Esophagus muscularis mucosa (tissue), 4 donors: ENCODE data around the gene MAFB. TPM values are rescaled to one million over a fixed set of nuclear protein-coding genes. Genes with fewer than 3 reads are reported as not detected.

Source experiments
- DNase-seq: peaks from one replicate; pipeline ENCODE4 v3.0.0-alpha.2; 2017; ENCODE audit errors: extremely low spot score
- H3K27ac ChIP-seq, 4 donors: fragments of 200-600 bp; sonication (generic); replicated peaks in 1 of 4; 1 replicate in 3 of 4; 2 replicates in 1 of 4; pipeline ENCODE4 v1.5.1; 2016 to 2019; ENCODE audit warnings: mild to moderate bottlenecking in 1 of 4
- H3K27me3 ChIP-seq, 4 donors: fragments of 200-600 bp; sonication (generic); one replicate each; pipeline versions ENCODE4 v1.5.1 to v1.6.0; 2016 to 2019
- H3K36me3 ChIP-seq, 4 donors: fragments of 200-600 bp; sonication (generic); one replicate each; pipeline ENCODE4 v1.5.1; 2016 to 2019
- H3K4me1 ChIP-seq, 4 donors: fragments of 200-600 bp; sonication (generic); one replicate each; pipeline ENCODE4 v1.5.1; 2016 to 2019
- H3K4me3 ChIP-seq, 4 donors: fragments of 200-600 bp; sonication (generic); 1 replicate in 2 of 4; 2 replicates in 2 of 4; pipeline ENCODE4 v1.5.1; 2016 to 2019; ENCODE audit warnings: mild to moderate bottlenecking in 4 of 4, moderate library complexity in 1 of 4
- H3K9me3 ChIP-seq, 4 donors: fragments of 200-600 bp; sonication (generic); 1 replicate in 3 of 4; 2 replicates in 1 of 4; pipeline ENCODE4 v1.5.1; 2016 to 2019
- CTCF ChIP-seq, 3 experiments: fragments of 200-600 bp in 2 of 3; fragments of 450-650 bp in 1 of 3; sonication (generic) in 2 of 3; IDR thresholded peaks; one replicate each; pipeline ENCODE4 v1.5.1; 2017 to 2019; ENCODE audit warnings: antibody characterized with exemption in 3 of 3, mild to moderate bottlenecking in 2 of 3, moderate library complexity in 1 of 3
- EP300 ChIP-seq: sonication (generic); formaldehyde crosslinking; IDR thresholded peaks from one replicate; pipeline ENCODE4 v1.6.1; 2017; ENCODE audit warnings: antibody characterized with exemption
- POLR2A ChIP-seq: fragments of 450-650 bp; IDR thresholded peaks from one replicate; pipeline ENCODE4 v1.6.1; 2017; ENCODE audit warnings: antibody characterized with exemption, moderate library complexity, mild to moderate bottlenecking, low read depth
- POLR2AphosphoS5 ChIP-seq, 2 donors: sonication (generic); formaldehyde crosslinking; IDR thresholded peaks; one replicate each; pipeline ENCODE4 v1.6.1; 2017; ENCODE audit warnings: antibody characterized with exemption in 2 of 2
- WGBS: methylation state at CpG from one replicate; pipeline ENCODE4 v1.1.5; 2018; 5-methylcytosine and 5-hydroxymethylcytosine counted together
- intact Hi-C: fragments of 100-400 bp; cut with DNase I; formaldehyde crosslinking; loops from one replicate; pipeline ENCODE4 v1.15.1; 2023
- total RNA-seq, 4 donors: library from RNA; depleted of rRNA; stranded (reverse); fragments of >200 nt; gene quantifications; one replicate each; pipeline versions ENCODE4 v1.1.0 to v1.2.1, GENCODE V29; 2016

MAFB gene
- total RNA-seq, 4 donors from 2014 or later, result 34.6 to 77.5 (median 37.3) TPM

DNA sequence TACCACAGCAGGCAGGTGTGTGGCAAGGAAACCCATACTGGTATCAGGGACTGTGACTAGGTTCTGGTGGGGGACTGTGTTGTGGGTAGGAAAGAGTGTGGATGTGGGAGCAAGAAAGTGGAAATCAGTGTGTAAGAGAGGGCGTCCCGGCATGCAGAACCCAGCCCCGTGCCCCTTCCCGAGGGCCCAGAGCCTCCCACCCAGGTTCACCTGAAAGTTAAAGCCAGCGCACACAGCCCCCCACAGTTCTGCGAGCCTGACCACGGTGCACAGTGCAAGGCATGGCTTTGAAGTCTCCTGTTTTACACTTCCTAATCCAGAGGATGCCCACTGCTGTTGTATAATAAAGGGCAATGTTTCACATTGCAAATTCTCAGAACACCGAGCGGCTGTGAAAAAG lies 22.7 kb downstream of the MAFB start:
- no peaks in the 10 kb centered on the region for H3K36me3 ChIP-seq
- H3K4me3 ChIP-seq, result no peak overlapping the region
- no peak for DNase-seq
- WGBS, result 94% methylated on average over 9 of the region's 9 CpGs
- no peaks in the 10 kb centered on the region for H3K27me3 ChIP-seq
- H3K27ac ChIP-seq, result no peak overlapping the region
- TF ChIP-seq CTCF (IDR thresholded peaks at IDR 0.05) (no peak), POLR2AphosphoS5 (IDR thresholded peaks at IDR 0.05) (no peak), EP300 (no peak), POLR2A (no peak)
- H3K4me1 ChIP-seq, result no peaks in the 10 kb centered on the region
- no peaks in the 10 kb centered on the region for H3K9me3 ChIP-seq
- intact Hi-C loops, result no loop called here

- Histone ChIP-seq H3K4me1 (no peaks in the 10 kb centered on the region), H3K27ac (no peak overlapping the region), H3K9me3 (no peaks in the 10 kb centered on the region), H3K4me3 (no peak overlapping the region), H3K36me3 (no peaks in the 10 kb centered on the region), H3K27me3 (no peaks in the 10 kb centered on the region)
- DNase-seq, result no peak
- intact Hi-C loops, result no loop called here
- 94% methylated on average over 5 of the region's 5 CpGs for WGBS
- no peak for TF ChIP-seq POLR2AphosphoS5 (IDR thresholded peaks at IDR 0.05)
- no peak for TF ChIP-seq EP300
- TF ChIP-seq CTCF (IDR thresholded peaks at IDR 0.05), result no peak
- no peak for TF ChIP-seq POLR2A
Measured at GRCh38 chr20:40664891-40665290, 24.1 kb downstream of the MAFB start.

- H3K27ac ChIP-seq, result no peak overlapping the region
- DNase-seq, result no peak
- no peak overlapping the region for H3K4me3 ChIP-seq
- H3K27me3 ChIP-seq, result no peaks in the 10 kb centered on the region
- intact Hi-C loops, result no loop called here
- WGBS, result 81% methylated on average over 7 of the region's 14 CpGs
- no peaks in the 10 kb centered on the region for H3K9me3 ChIP-seq
- TF ChIP-seq POLR2A (no peak), CTCF (IDR thresholded peaks at IDR 0.05) (no peak), POLR2AphosphoS5 (IDR thresholded peaks at IDR 0.05) (no peak), EP300 (no peak)
- H3K36me3 ChIP-seq, result no peaks in the 10 kb centered on the region
- no peaks in the 10 kb centered on the region for H3K4me1 ChIP-seq
Measured at GRCh38 chr20:40663991-40664880, 24.8 kb downstream of the MAFB start.

GRCh38 chr20:40663304-40663790 lies 25.7 kb downstream of the MAFB start:
- Histone ChIP-seq H3K9me3 (no peaks in the 10 kb centered on the region), H3K36me3 (no peaks in the 10 kb centered on the region), H3K4me3 (no peak overlapping the region), H3K27me3 (no peaks in the 10 kb centered on the region), H3K27ac (no peak overlapping the region), H3K4me1 (no peaks in the 10 kb centered on the region)
- intact Hi-C loops, result no loop called here
- no peak for DNase-seq
- WGBS, result 72% methylated on average over 9 of the region's 9 CpGs
- TF ChIP-seq EP300 (no peak), CTCF (IDR thresholded peaks at IDR 0.05) (no peak), POLR2A (no peak), POLR2AphosphoS5 (IDR thresholded peaks at IDR 0.05) (no peak)
